ENCODE measurements around the gene REC114.

DNA sequence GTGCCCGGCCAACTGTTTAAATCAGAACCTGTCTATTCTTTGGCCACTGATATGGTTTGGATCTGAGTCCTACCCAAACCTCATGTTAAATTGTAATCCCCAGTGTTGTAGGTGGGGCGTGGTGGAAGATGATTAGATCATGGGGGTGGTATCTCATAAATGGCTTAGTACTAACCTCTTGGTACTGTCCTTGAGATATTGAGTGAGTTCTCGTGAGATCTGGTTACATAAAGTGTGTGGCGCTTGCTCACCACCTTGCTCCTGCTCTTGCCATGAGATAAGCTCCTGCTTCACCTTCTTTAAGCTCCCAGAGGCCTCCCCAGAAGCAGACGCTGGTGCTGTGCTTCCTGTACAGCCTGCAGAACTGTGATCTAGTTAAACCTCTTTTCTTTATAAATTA lies 42.4 kb downstream of the REC114 start:
- TF ChIP-seq, protein P1, sequence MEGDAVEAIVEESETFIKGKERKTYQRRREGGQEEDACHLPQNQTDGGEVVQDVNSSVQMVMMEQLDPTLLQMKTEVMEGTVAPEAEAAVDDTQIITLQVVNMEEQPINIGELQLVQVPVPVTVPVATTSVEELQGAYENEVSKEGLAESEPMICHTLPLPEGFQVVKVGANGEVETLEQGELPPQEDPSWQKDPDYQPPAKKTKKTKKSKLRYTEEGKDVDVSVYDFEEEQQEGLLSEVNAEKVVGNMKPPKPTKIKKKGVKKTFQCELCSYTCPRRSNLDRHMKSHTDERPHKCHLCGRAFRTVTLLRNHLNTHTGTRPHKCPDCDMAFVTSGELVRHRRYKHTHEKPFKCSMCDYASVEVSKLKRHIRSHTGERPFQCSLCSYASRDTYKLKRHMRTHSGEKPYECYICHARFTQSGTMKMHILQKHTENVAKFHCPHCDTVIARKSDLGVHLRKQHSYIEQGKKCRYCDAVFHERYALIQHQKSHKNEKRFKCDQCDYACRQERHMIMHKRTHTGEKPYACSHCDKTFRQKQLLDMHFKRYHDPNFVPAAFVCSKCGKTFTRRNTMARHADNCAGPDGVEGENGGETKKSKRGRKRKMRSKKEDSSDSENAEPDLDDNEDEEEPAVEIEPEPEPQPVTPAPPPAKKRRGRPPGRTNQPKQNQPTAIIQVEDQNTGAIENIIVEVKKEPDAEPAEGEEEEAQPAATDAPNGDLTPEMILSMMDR (IDR thresholded peaks at IDR 0.05) = no peak
- TF ChIP-seq POLR2AphosphoS5 (IDR thresholded peaks at IDR 0.05; ENCODE audit: insufficient read depth in 1 of 2, low read depth in 1 of 2) = no peak
